Smooth muscle cell (in vitro differentiated cells): Measurements from ENCODE around the gene E2F6. TPM values are rescaled to one million over a fixed set of nuclear protein-coding genes. Genes with fewer than 3 reads are reported as not detected.

Experiments used
- DNase-seq: peaks from one replicate; lab custom pipeline; 2025; ENCODE audit not compliant: unreplicated experiment; lab: John Stamatoyannopoulos, UW
- H2AFZ ChIP-seq: fragments of 200-600 bp; sonication (generic); 2 replicates; pipeline ENCODE4 v1.6.0; 2016; ENCODE audit warnings: antibody characterized with exemption, low read depth, mild to moderate bottlenecking
- H3F3A ChIP-seq: fragments of 200-600 bp; sonication (generic); 2 replicates; pipeline ENCODE4 v1.6.0; 2017; ENCODE audit warnings: antibody characterized with exemption, low read depth
- H3K27ac ChIP-seq: fragments of 200-600 bp; sonication (generic); 2 replicates; pipeline ENCODE4 v1.5.1; 2016; ENCODE audit warnings: low read depth, mild to moderate bottlenecking
- H3K27me3 ChIP-seq: fragments of 200-600 bp; sonication (generic); 2 replicates; pipeline ENCODE4 v1.6.1; 2016; ENCODE audit warnings: low read depth, mild to moderate bottlenecking
- H3K36me3 ChIP-seq: fragments of 200-600 bp; sonication (generic); 2 replicates; pipeline ENCODE4 v1.5.1; 2016; ENCODE audit warnings: low read depth
- H3K4me1 ChIP-seq: fragments of 200-600 bp; sonication (generic); 2 replicates; pipeline ENCODE4 v1.5.1; 2016; ENCODE audit warnings: low read depth
- H3K4me2 ChIP-seq: fragments of 200-600 bp; sonication (generic); 2 replicates; pipeline ENCODE4 v1.6.0; 2016; ENCODE audit warnings: mild to moderate bottlenecking
- H3K4me3 ChIP-seq: fragments of 200-600 bp; sonication (generic); 2 replicates; pipeline ENCODE4 v1.5.1; 2016; ENCODE audit warnings: mild to moderate bottlenecking
- H3K79me2 ChIP-seq: fragments of 200-600 bp; sonication (generic); 2 replicates; pipeline ENCODE4 v1.6.0; 2016; ENCODE audit warnings: low read depth, mild to moderate bottlenecking
- H3K9ac ChIP-seq: fragments of 200-600 bp; sonication (generic); 2 replicates; pipeline ENCODE4 v1.6.0; 2016; ENCODE audit warnings: low read depth
- H3K9me3 ChIP-seq: fragments of 200-600 bp; sonication (generic); replicated peaks from 2 replicates; pipeline ENCODE4 v1.5.1; 2016; ENCODE audit warnings: low read depth
- H4K20me1 ChIP-seq: fragments of 200-600 bp; sonication (generic); 2 replicates; pipeline ENCODE4 v1.6.0; 2016; ENCODE audit warnings: low read depth
- WGBS: methylation state at CpG from one replicate; pipeline ENCODE4 v1.1.7; 2016; ENCODE audit warnings: low lambda C conversion rate; 5-methylcytosine and 5-hydroxymethylcytosine counted together
- polyA plus RNA-seq: library from polyadenylated mRNA; unstranded; fragments of >200 nt; fragmentation: Nextera tagmentation; extraction: Ambion mirVana; gene quantifications from 2 replicates; pipeline ENCODE4 v1.2.1, GENCODE V29; 2016
- total RNA-seq: library from RNA; depleted of rRNA; stranded (reverse); fragments of >200 nt; gene quantifications from 2 replicates; pipeline ENCODE4 v1.2.3, GENCODE V29; 2014
- TF ChIP-seq, protein P1 (sequence below): fragments of 200-600 bp; sonication (generic); IDR thresholded peaks from 2 replicates; pipeline ENCODE4 v1.5.1; 2017; ENCODE audit warnings: borderline replicate concordance, mild to moderate bottlenecking, antibody characterized with exemption; ENCODE audit not compliant: insufficient read depth, poor library complexity, severe bottlenecking

The E2F6 gene
- total and polyA plus RNA-seq, 2 experiments from 2014 or later, result 17.5 to 18.0 TPM

DNA sequence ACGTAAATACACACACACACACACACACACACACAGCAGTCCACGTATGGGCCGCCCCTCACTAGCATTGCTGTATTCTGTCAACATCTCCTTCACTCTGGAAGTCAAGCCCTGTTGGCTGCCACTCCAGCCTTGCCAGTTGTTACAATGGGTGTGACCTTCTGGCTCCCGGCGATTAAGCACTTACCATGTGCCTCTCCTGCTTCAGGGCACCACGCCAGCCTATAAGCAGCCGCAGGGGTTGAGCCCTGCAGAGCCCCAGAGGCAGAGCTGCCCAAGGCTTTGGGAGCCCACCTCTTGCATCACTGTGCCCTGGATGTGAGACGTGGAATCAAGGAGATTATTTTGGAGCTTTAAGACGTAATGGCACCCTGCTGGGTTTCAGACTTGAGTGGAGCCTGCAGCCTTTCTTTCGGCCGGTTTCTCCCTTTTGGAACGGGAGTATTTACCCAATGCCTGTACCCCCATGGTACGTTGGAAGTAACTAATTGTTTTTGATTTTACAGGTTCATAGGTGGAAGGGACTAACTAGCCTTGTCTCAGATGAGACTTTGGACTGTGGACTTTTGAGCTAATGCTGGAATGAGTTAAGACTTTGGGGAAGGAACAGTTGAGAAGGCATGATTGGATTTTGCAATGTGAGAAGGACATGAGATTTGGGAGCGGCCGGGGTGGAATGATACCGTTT lies 67.1 kb downstream of the E2F6 start:
- no peak overlapping the region for H3K4me3 ChIP-seq

DNA sequence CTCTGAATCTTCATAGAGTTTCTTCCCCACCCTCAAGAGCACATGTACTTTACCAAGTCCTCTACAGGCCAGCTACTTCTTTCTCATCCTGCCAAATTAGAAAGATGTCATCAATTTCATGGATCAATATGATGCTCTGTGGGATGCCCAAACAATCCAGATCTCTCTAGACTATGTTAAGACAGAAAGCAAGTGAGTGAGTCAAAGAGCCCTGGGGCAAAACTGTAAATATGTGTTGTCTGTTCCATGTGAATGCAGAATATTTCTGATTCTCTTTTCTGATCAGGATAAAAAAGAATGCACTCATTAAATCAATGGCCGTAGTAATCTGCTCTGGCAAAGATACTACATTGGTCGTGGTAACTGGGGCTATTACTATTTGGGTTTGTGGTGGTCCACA lies 68.4 kb downstream of the E2F6 start:
- Histone ChIP-seq H2AFZ (no peak overlapping the region), H3K4me1 (peaks cover 8% of the 10 kb centered on the region), H4K20me1 (no peaks in the 10 kb centered on the region), H3F3A (peaks cover 15% of the 10 kb centered on the region), H3K4me2 (no peak overlapping the region), H3K79me2 (no peaks in the 10 kb centered on the region), H3K36me3 (no peaks in the 10 kb centered on the region), H3K9ac (no peak overlapping the region), H3K9me3 (no peaks in the 10 kb centered on the region), H3K27ac (no peak overlapping the region), H3K27me3 (no peaks in the 10 kb centered on the region), H3K4me3 (no peak overlapping the region)
- DNase-seq, result no peak
- TF ChIP-seq, protein P1, sequence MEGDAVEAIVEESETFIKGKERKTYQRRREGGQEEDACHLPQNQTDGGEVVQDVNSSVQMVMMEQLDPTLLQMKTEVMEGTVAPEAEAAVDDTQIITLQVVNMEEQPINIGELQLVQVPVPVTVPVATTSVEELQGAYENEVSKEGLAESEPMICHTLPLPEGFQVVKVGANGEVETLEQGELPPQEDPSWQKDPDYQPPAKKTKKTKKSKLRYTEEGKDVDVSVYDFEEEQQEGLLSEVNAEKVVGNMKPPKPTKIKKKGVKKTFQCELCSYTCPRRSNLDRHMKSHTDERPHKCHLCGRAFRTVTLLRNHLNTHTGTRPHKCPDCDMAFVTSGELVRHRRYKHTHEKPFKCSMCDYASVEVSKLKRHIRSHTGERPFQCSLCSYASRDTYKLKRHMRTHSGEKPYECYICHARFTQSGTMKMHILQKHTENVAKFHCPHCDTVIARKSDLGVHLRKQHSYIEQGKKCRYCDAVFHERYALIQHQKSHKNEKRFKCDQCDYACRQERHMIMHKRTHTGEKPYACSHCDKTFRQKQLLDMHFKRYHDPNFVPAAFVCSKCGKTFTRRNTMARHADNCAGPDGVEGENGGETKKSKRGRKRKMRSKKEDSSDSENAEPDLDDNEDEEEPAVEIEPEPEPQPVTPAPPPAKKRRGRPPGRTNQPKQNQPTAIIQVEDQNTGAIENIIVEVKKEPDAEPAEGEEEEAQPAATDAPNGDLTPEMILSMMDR, result no peak
- WGBS, result 97% methylated on average over 2 of the region's 2 CpGs

More for the DNA sequence above, 67.1 kb downstream of the E2F6 start:
- H3K4me2 ChIP-seq, result no peak overlapping the region
- H3K9me3 ChIP-seq, result no peaks in the 10 kb centered on the region
- H3K79me2 ChIP-seq, result no peaks in the 10 kb centered on the region
- H3K9ac ChIP-seq, result no peak overlapping the region
- H3F3A ChIP-seq, result peaks cover 7% of the 10 kb centered on the region
- H2AFZ ChIP-seq, result no peak overlapping the region
- TF ChIP-seq, protein P1, result no peak
- no peaks in the 10 kb centered on the region for H3K36me3 ChIP-seq
- H3K4me1 ChIP-seq, result peaks cover 6% of the 10 kb centered on the region
- no peak overlapping the region for H3K27ac ChIP-seq
- DNase-seq, result no peak
- H4K20me1 ChIP-seq, result no peaks in the 10 kb centered on the region
- H3K27me3 ChIP-seq, result no peaks in the 10 kb centered on the region
- WGBS, result 91% methylated on average over 15 of the region's 16 CpGs

DNA sequence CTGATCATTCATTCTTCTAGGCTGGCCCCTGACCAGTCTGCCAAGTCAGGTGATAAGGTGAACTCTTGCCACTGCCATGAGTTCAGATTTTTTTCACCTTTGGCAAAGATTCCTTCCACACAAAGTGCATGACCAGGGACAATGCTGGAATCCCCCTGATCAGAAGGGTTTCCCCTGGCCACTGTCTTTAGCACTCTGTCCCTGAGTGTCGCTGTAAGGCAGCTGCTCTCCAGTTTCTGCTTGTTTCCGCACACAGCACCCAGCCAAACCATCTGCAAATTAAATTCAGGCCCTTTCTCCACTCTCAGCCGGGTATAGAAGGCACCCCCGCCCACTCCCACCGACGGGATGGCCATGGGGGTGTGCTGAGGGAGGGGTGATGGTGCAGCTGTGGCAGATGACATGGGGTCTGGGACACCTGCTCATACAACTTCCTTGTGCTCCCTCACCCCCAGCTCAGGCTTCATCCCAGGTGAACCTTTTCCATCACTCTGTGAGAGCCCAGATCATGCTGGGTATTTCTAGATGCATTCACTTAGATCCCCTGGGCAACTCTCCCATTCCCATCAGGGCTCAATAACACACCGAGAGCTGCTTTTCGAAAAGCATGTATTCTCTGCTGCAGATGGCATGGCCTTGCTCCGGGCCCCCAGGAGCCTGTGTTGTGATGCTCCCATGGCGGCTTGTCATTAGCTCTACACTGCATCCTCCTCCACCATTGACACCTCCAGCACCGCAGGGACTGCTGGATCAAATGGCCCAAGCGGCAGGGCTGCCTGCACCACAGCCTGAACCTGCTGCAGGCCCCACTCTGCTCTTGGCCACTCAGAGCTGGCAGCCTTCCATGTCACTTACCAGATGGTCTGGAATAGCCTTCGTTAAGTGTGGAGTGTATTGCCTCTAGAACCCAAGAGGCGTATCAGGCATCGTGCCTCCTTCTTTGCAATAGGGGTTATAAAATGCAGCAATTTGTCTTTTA lies 69.2 kb downstream of the E2F6 start:
- no peak overlapping the region for H3K4me3 ChIP-seq
- TF ChIP-seq, protein P1, result no peak
- 94% methylated on average over 15 of the region's 15 CpGs for WGBS
- no peak overlapping the region for H3K9ac ChIP-seq
- no peak overlapping the region for H3K4me2 ChIP-seq
- no peaks in the 10 kb centered on the region for H4K20me1 ChIP-seq
- H3K36me3 ChIP-seq, result no peaks in the 10 kb centered on the region
- H3K27ac ChIP-seq, result no peak overlapping the region
- peaks cover 21% of the 10 kb centered on the region for H3F3A ChIP-seq
- no peaks in the 10 kb centered on the region for H3K9me3 ChIP-seq
- H3K27me3 ChIP-seq, result no peaks in the 10 kb centered on the region
- peaks cover 10% of the 10 kb centered on the region for H3K4me1 ChIP-seq
- DNase-seq, result no peak
- no peaks in the 10 kb centered on the region for H3K79me2 ChIP-seq
- H2AFZ ChIP-seq, result no peak overlapping the region
